Progenitor cell of endocrine pancreas (in vitro differentiated cells): ENCODE results near the gene ERBB4. TPM values are rescaled to one million over a fixed set of nuclear protein-coding genes. Genes with fewer than 3 reads are reported as not detected.

Source experiments
- DNase-seq: peaks from one replicate; pipeline ENCODE4 v3.0.0; 2021; ENCODE audit warnings: low spot score; ENCODE audit not compliant: unreplicated experiment
- H3K27ac Mint-ChIP-seq: 2 replicates; pipeline ENCODE4 v1.8.0; 2021; ENCODE audit warnings: mild to moderate bottlenecking, moderate library complexity, mixed read lengths
- H3K27me3 Mint-ChIP-seq: 2 replicates; pipeline ENCODE4 v1.8.0; 2021; ENCODE audit warnings: mixed read lengths
- H3K36me3 Mint-ChIP-seq: 2 replicates; pipeline ENCODE4 v1.8.0; 2022; ENCODE audit warnings: mixed read lengths; ENCODE audit not compliant: insufficient read depth
- H3K4me1 Mint-ChIP-seq: 2 replicates; pipeline ENCODE4 v1.8.0; 2021; ENCODE audit warnings: low read depth, mixed read lengths
- H3K4me3 Mint-ChIP-seq: 2 replicates; pipeline ENCODE4 v1.8.0; 2021; ENCODE audit warnings: low read depth, mild to moderate bottlenecking, moderate library complexity, mixed read lengths
- H3K9me3 Mint-ChIP-seq: 2 replicates; pipeline ENCODE4 v1.8.0; 2021; ENCODE audit warnings: low read depth, mixed read lengths
- CTCF ChIP-seq: fragments of 200-600 bp; sonication (generic); IDR thresholded peaks from one replicate; pipeline ENCODE4 v1.5.0; 2021; ENCODE audit warnings: antibody characterized with exemption, mild to moderate bottlenecking; ENCODE audit not compliant: unreplicated experiment
- total RNA-seq: library from RNA; stranded (reverse); gene quantifications from 2 replicates; pipeline ENCODE4 v1.2.1, GENCODE V29; 2021

The ERBB4 gene
- total RNA-seq, 1 donor from 2014 or later = 43.8 TPM

DNA sequence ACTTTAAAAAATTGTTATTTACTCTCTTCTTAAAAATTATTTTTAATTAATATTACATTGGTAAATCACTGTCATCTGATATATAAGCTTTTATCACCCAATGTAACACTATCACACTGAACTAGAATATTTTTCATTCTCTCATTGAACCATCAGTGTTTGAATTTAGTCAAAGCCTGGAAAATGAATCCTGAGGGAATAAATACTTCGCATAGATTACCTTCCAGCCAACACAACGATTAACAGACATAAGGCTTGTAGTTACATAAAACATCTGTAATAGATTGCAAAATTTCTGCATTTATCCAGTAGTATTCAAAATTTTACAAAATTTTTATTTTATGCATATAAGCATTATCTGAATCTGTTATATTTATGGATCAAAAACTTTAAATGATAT, 314.9 kb downstream of the ERBB4 start:
- Mint-ChIP-seq H3K36me3 (no peaks in the 10 kb centered on the region), H3K9me3 (no peaks in the 10 kb centered on the region), H3K4me3 (no peak overlapping the region), H3K4me1 (no peaks in the 10 kb centered on the region), H3K27me3 (no peaks in the 10 kb centered on the region), H3K27ac (no peak overlapping the region)
- DNase-seq = no peak
- no peak for TF ChIP-seq CTCF

GRCh38 chr2:212213191-212213590, 325.4 kb downstream of the ERBB4 start:
- Mint-ChIP-seq H3K27me3 (no peaks in the 10 kb centered on the region), H3K36me3 (no peaks in the 10 kb centered on the region), H3K4me3 (no peak overlapping the region), H3K27ac (no peak overlapping the region), H3K4me1 (peaks cover 5% of the 10 kb centered on the region), H3K9me3 (peaks cover 8% of the 10 kb centered on the region)
- TF ChIP-seq CTCF = no peak
- no peak for DNase-seq

- peaks cover 3% of the 10 kb centered on the region for H3K4me1 Mint-ChIP-seq
- no peak for TF ChIP-seq CTCF
- no peak for DNase-seq
- no peak overlapping the region for H3K27ac Mint-ChIP-seq
- no peak overlapping the region for H3K4me3 Mint-ChIP-seq
- H3K27me3 Mint-ChIP-seq = no peaks in the 10 kb centered on the region
- no peaks in the 10 kb centered on the region for H3K36me3 Mint-ChIP-seq
- peaks cover 8% of the 10 kb centered on the region for H3K9me3 Mint-ChIP-seq
These were observed 330.1 kb downstream of the ERBB4 start for GRCh38 chr2:212208467-212208866.

GRCh38 chr2:212197776-212198175, 340.8 kb downstream of the ERBB4 start:
- TF ChIP-seq CTCF = no peak
- Mint-ChIP-seq H3K4me1 (peaks cover 14% of the 10 kb centered on the region), H3K4me3 (no peak overlapping the region), H3K27ac (no peak overlapping the region), H3K27me3 (no peaks in the 10 kb centered on the region), H3K9me3 (no peaks in the 10 kb centered on the region), H3K36me3 (no peaks in the 10 kb centered on the region)
- no peak for DNase-seq

- no peak overlapping the region for H3K4me3 Mint-ChIP-seq
- H3K27me3 Mint-ChIP-seq = no peaks in the 10 kb centered on the region
- H3K36me3 Mint-ChIP-seq = no peaks in the 10 kb centered on the region
- peaks cover 20% of the 10 kb centered on the region for H3K4me1 Mint-ChIP-seq
- no peak for DNase-seq
- H3K9me3 Mint-ChIP-seq = no peaks in the 10 kb centered on the region
- H3K27ac Mint-ChIP-seq = no peak overlapping the region
- no peak for TF ChIP-seq CTCF
These were observed 343.0 kb downstream of the ERBB4 start for GRCh38 chr2:212195626-212196025.
